ENCODE data around the gene SOCS7.

GRCh38 chr17:38395090-38395489 lies 43.4 kb downstream of the SOCS7 start:
- TF ChIP-seq POLR2AphosphoS5 (IDR thresholded peaks at IDR 0.05) (no peak), POLR2A (IDR thresholded peaks at IDR 0.05) (no peak)

All from prostate gland (tissue), 1 donor.